GM12878 (cell line): Measurements from ENCODE around the gene CFAP65.

Source experiments
- CTCF ChIP-seq, 3 experiments: IDR thresholded peaks in 2 of 3; conservative IDR thresholded peaks in 1 of 3; 2 replicates each; pipeline ENCODE4 v1.5.1; 2011; ENCODE audit warnings: low read depth in 3 of 3, low read length in 3 of 3, mild to moderate bottlenecking in 3 of 3, control low read depth in 2 of 3, moderate library complexity in 2 of 3, inconsistent platforms in 1 of 3, mixed read lengths in 1 of 3; ENCODE audit not compliant: control insufficient read depth in 2 of 3, insufficient read depth in 1 of 3; ENCODE audit errors: extremely low read depth in 1 of 3
- ESRRA ChIP-seq: IDR thresholded peaks from 2 replicates; pipeline ENCODE4 v1.6.1; 2012; ENCODE audit warnings: mild to moderate bottlenecking, low read length, improper control_type of control experiment
- MAX ChIP-seq: IDR thresholded peaks from 2 replicates; pipeline ENCODE4 v1.6.1; 2012; ENCODE audit warnings: low read depth, low read length, improper control_type of control experiment
- SKIL ChIP-seq: fragments of 450-650 bp; IDR thresholded peaks from 2 replicates; pipeline ENCODE4 v1.6.1; 2017; ENCODE audit warnings: mild to moderate bottlenecking, low read depth, inconsistent platforms; ENCODE audit not compliant: poor library complexity, severe bottlenecking

- TF ChIP-seq CTCF (IDR thresholded peaks at IDR 0.05 in 2 of 3, conservative IDR thresholded peaks at IDR 0.05 in 1 of 3; ENCODE audit: control insufficient read depth in 2 of 3, extremely low read depth in 1 of 3, insufficient read depth in 1 of 3, low read depth in 3 of 3, low read length in 3 of 3) (peak; percentile 48 to 62 (median 58)), ESRRA (no peak), MAX (no peak), SKIL (no peak)
These were observed 32.3 kb upstream of the CFAP65 start for GRCh38 chr2:219073413-219074129.
